NCI-H1930 (cell line): ENCODE data around the gene ENO1.
"Not testable (repeated sequence)": the region's sequence is repeated elsewhere in the genome, so short reads cannot be mapped to it uniquely, and the experiment has no call there.

Experiments
- DNase-seq, 2 experiments: peaks; one replicate each; lab custom pipeline; 2025; lab: John Stamatoyannopoulos, UW

The ENO1 gene

GRCh38 chr1:8896775-8897174, 18.3 kb upstream of the ENO1 start:
- DNase-seq: not testable (repeated sequence)

- no peak for DNase-seq
Measured at GRCh38 chr1:8892026-8892425, 13.5 kb upstream of the ENO1 start.

- DNase-seq: no peak
Measured at GRCh38 chr1:8891401-8891800, 12.9 kb upstream of the ENO1 start.

GRCh38 chr1:8889925-8890785, 11.7 kb upstream of the ENO1 start:
- no peak for DNase-seq

DNA sequence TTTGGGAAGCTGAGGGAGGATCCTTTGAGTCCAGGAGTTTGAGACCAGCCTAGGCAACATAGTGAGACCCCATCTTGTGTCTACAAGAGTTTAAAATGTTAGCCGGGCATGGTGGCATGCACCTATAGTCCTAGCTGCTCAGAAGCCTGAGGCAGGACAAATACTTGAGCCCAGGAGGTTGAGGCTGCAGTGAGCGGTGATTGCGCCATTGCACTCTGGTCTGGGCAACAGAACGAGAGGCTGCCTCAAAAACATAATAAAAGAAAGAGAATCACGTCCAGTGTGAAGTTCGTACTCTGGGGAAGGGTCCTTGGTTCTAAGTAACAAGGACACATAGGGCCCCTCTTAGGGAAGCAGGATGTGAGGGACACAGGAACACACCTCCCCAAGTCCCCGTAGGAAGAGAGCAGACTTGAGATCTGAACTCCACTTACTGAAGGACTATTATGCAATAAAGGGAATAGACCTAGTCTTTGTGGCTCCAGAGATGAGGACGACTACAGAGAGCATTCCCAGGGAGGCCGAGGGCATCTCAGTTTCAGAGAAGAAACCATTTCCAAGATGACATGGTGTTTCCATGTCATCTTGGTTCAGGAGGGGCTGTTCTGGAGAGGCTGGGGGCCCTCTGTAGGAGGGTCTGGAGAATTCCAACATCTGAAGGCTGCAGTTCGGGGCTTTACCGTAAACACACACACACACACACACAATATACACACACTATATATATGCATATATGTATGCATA, 10.8 kb upstream of the ENO1 start:
- no peak for DNase-seq

- DNase-seq: no peak
Measured at GRCh38 chr1:8886589-8886988, 8.1 kb upstream of the ENO1 start.

DNA sequence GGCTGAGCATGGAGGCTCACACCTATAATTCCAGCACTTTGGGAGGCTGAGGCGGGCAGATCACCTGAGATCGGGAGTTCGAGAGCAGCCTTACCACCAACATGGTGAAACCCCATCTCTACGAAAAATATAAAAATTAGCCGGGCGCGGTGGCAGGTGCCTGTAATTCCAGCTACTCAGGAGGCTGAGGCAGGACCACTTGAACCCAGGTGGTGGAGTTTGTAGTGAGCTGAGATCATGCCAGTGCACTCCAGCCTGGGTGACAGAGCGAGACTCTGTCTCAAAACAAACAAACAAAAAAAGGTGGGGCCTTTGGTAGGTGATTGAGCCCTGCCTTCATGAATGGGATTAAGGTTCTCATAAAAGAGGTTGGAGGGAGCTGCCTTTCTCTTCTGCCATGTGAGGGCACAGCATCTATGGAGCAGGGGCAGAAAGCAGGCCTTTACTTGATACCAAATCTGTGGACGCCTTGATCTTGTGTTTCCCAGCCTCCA, 7.6 kb upstream of the ENO1 start:
- DNase-seq: not testable (repeated sequence)

DNA sequence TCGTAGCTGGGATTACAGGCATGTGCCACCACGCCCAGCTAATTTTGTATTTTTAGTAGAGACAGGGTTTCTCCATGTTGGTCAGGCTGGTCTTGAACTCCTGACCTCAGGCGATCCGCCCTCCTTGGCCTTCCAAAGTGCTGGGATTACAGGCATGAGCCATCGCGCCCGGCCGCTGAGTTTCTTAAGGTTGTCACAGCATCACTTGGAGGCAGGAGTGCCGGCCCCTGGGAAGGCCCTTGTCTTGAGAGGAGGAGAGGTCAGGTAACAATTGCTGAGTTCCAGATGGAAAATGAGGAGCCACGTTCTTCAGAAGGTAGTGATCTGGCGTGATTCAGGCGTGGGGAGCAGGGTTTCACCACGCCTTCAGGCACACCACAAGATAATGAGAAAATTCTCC, 5.6 kb upstream of the ENO1 start:
- not testable (repeated sequence) for DNase-seq

GRCh38 chr1:8883491-8883890, 5.0 kb upstream of the ENO1 start:
- DNase-seq: no peak

- no peak for DNase-seq
Measured at GRCh38 chr1:8879922-8880676, 1.6 kb upstream of the ENO1 start.

DNA sequence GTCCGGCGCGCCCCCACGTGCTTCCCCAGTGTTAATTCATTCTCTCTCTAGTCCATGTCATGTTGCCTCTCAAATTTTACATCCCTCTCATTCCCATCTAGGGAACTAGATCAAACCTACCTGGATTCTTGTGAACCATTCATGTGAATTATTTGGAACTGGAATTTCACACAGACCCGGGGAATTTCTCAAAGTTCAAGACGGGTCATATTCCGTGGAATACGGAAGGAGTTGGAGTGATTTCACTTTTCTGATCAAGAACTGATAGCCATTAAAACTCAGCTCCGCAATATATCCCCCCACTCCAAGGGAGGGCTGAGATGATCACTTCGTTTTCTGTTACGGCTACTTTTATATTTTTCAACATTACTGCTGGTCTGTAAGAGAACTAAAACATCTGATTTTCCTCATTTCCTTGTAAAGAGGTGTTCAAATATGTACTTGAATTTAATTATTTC, 1.0 kb upstream of the ENO1 start:
- no peak for DNase-seq

DNA sequence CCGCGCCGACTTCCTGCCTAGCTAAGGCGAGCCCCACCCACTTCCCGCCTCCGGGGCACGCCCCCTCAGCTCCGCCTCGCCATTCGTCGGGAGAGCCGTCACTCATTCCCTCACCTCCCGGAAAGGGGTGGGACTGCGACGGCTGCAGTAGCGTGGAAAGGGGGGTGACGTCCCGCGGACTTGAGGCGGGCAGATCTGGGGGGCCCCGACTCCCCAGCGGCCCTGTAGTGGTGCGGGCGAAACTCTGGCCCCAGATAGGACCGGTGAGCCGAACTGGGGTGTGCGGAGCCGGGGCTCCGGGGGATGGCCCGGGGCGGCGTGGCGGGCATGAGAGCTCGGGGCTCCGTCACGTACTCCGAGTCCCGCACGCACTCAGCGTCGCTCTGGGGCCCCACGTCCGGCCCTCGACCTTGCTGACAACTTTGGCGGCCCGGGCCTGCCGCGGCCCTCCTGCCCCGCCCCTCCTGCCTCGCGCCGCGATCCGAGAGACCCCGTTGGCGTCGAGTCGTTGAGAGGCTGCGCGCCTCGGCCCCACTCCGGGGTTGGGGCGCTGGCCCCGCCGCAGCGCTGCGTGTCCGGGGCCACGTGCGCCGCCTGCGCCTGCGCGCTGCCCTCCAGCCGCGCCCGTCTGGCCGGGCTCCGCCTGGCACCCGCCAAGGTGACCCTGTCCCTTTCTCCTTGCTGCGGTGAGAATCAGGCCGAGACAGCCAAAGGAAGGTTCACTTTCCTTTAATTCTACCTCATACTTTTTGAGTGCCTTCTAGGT, 395 bp upstream of the ENO1 start:
- peak; percentile 84 to 93 for DNase-seq

GRCh38 chr1:8876087-8876486, 2.4 kb downstream of the ENO1 start:
- DNase-seq: no peak

DNA sequence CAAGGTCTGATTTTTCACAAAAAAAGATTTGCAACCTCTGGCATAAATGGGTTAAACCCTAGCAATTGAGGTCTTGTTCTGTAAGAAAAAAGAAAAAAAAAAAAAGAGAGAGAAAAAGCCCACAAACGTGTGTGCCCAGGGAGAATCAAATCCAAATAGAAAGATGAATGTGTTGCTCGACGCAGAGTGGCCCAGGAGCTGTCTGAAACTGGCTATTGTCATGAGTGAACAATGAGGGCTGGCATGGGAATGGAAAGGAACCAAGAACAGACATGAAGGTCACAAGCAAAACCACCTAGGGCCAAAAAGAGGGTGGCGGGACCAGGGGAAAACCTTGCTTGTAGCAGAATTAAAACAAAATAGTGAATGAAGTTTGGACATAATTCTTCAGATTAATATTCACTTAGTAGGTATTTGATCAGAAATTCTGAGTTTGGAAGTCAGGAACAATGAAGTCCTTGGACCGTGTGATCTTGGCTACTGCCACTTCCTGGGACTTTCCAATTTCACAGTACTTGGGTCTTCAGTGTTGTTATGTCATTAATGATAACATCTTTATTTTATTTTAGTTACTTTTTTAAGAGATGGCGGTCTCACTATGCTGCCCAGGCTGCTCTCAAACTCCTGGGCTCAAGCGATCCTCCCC, 3.1 kb downstream of the ENO1 start:
- no peak for DNase-seq

DNA sequence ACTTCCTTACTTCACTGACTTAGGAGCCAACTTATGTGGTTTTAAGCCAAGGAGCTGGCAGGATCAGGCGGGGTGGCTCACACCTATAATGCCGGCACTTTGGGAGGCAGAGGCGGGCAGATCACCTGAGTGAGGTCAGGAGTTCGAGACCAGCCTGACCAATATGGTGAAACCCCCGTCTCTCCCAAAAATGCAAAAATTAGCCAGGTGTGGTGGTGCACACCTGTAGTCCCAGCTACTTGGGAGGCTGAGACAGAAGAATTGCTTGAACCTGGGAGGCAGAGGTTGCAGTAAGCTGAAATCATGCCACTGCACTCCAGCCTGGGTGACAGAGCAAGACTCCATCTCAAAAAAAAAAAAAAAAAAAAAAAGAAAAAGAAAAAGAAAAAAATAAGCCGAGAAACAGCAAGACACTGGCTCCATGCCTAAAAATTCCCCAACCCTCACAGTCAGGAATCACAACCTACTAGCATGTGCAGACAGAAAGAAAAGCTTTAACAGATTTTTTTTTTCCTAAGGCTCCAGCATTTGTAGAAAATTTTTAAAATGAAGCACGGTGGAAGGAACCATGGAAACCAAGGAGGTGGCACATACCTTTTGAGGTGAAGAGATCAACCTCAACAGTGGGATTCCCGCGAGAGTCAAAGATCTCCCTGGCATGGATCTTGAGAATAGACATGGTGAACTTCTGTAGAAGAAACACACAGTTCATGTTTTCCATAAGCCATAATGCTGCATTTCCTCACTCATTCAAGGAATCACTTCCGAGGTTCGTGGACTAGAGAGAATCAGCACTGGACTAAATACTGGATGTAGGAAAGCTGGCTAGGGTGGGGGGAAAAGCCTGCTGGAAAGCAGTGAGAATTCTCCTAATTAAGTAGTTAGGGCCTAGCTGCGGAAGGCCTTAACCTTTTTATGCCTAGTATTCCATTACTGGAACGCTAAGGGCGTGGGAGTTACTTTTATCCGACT, 4.0 kb downstream of the ENO1 start:
- no peak for DNase-seq

DNA sequence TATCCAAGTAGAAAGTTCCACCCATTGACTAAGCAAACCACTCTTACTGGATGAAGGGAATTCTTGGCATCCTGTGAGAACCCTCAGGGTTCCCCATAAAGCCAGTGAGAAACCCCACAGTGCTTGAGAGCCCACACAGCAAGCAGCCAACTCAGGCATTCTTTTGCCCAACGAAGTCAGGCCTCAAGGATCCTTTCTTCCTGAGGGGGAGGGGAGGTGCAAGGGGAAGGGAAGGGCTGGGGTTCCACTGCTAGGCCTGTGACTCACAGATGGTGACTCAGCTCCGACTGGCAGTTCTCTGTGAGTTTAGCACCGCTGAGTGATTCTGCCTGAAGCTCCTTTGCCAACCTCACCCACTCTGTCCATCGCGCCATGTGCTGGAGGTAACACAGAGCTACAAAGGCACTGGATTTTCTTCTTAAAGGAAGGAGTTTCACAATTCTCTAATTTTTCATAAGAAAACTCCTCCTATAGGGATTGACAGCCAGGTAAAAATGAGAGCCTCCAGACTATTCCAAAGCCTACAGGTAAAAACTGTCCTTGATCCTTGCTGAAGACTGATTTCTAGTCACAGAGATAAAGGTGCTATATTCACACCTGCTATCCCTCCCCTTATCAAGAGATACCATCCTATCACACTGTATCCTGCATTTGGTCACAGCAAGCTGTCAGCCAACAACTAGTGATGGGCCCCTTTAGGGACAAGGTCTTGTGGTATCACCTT, 4.8 kb downstream of the ENO1 start:
- DNase-seq: no peak

GRCh38 chr1:8873001-8873400, 5.5 kb downstream of the ENO1 start:
- no peak for DNase-seq

- DNase-seq: no peak
Measured at GRCh38 chr1:8871965-8872399, 6.5 kb downstream of the ENO1 start.

DNA sequence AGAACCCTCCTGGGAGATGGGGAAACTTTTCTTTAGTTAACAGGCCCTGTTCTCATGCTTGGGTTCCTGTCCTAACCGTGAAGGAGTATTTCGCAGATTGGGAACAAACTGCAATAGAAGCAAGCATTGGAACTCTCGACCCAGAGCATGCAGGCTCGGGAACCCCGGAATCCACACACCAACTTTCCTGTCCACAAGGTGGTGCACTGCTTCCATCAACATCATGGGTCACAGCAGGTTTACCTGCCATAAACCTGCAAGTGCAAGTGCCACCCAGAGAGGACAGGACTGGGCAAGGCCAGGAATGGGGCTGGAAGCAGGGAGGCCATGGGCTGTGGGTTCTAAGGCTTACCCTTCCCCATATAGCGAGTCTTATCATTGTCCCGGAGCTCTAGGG, 6.9 kb downstream of the ENO1 start:
- DNase-seq: no peak
